SU-DHL-6 (cell line): ENCODE results near the gene AK9.

Source experiments
- H2AFZ ChIP-seq: fragments of 200-600 bp; sonication (generic); 2 replicates; pipeline ENCODE4 v1.6.1; 2014; ENCODE audit warnings: low read depth, mild to moderate bottlenecking, moderate library complexity, mixed read lengths, antibody characterized with exemption, low read length; ENCODE audit not compliant: severe bottlenecking
- H3F3A ChIP-seq: fragments of 200-600 bp; shearing (Covaris generic); 2 replicates; pipeline ENCODE4 v1.6.0; 2016; ENCODE audit warnings: antibody characterized with exemption, mild to moderate bottlenecking; ENCODE audit not compliant: insufficient read depth
- H3K27ac ChIP-seq: fragments of 200-600 bp; sonication (generic); 2 replicates; pipeline ENCODE4 v1.5.1; 2016; ENCODE audit warnings: low read depth, mild to moderate bottlenecking, low read length, moderate library complexity, mixed read lengths
- H3K27me3 ChIP-seq: fragments of 200-600 bp; sonication (generic), shearing (Covaris generic); 2 replicates; pipeline ENCODE4 v1.6.0; 2014; ENCODE audit warnings: mild to moderate bottlenecking, low read length
- H3K36me3 ChIP-seq: fragments of 200-600 bp; sonication (generic); 2 replicates; pipeline ENCODE4 v1.6.1; 2014; ENCODE audit warnings: mild to moderate bottlenecking, low read length, mixed read lengths
- H3K4me2 ChIP-seq: fragments of 300-600, 200-600 bp; shearing (Covaris generic), sonication (generic); 2 replicates; pipeline ENCODE4 v1.6.0; 2014; ENCODE audit warnings: low read length, low read depth, mild to moderate bottlenecking; ENCODE audit not compliant: poor library complexity, severe bottlenecking
- H3K4me3 ChIP-seq: fragments of 200-600 bp; sonication (generic); 2 replicates; pipeline ENCODE4 v1.5.1; 2014; ENCODE audit warnings: antibody characterized with exemption, low read length, mild to moderate bottlenecking, mixed read lengths; ENCODE audit not compliant: insufficient read depth, poor library complexity, severe bottlenecking
- H3K79me2 ChIP-seq: fragments of 200-600 bp; sonication (generic); 2 replicates; pipeline ENCODE4 v1.6.1; 2014; ENCODE audit warnings: mild to moderate bottlenecking, low read length, moderate library complexity; ENCODE audit not compliant: insufficient read depth
- H3K9ac ChIP-seq: fragments of 200-600 bp; sonication (generic); 2 replicates; pipeline ENCODE4 v1.7.0; 2014; ENCODE audit warnings: mild to moderate bottlenecking, low read length
- H3K9me2 ChIP-seq: fragments of 200-600 bp; sonication (generic); replicated peaks from 2 replicates; pipeline ENCODE4 v1.6.1; 2014; ENCODE audit warnings: low read length; ENCODE audit not compliant: insufficient read depth
- H3K9me3 ChIP-seq: fragments of 200-600 bp; sonication (generic); 2 replicates; pipeline ENCODE4 v1.6.1; 2014; ENCODE audit warnings: low read length, mixed read lengths; ENCODE audit not compliant: insufficient read depth
- H4K20me1 ChIP-seq: fragments of 200-600 bp; sonication (generic); 2 replicates; pipeline ENCODE4 v1.6.1; 2014; ENCODE audit warnings: low read depth, mild to moderate bottlenecking, antibody characterized with exemption, low read length, moderate library complexity, mixed read lengths
- EZH2phosphoT487 ChIP-seq: fragments of 200-600 bp; sonication (generic), shearing (Covaris generic); conservative IDR thresholded peaks from 2 replicates; pipeline ENCODE4 v1.6.1; 2018; ENCODE audit warnings: mild to moderate bottlenecking, antibody characterized with exemption, low read length, moderate library complexity, mixed read lengths
- TF ChIP-seq, protein P1 (sequence below): fragments of 200-600 bp; sonication (generic); IDR thresholded peaks from one replicate; pipeline ENCODE4 v1.5.1; 2017; ENCODE audit warnings: antibody characterized with exemption, mild to moderate bottlenecking, low read length, moderate library complexity; ENCODE audit not compliant: insufficient read depth, poor library complexity, severe bottlenecking

The AK9 gene

DNA sequence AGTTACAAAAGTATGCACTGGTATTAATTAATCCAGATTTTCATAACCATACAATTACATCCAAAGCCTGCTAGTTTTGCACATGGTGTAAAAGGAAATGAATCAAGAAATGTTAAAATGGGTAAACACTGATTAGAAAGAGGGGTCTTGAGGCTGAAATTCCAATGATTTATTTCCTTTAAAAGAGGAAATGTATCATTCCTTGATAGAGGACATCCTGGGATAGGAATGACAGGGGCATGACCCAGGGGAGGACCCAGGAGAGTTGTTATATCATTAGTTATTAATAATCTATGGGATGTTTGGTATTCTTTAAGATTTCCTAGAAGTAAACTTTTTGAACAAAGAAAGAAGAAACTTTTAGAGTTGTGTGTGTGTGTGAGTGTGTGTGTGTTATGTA, 18.2 kb downstream of the AK9 start:
- Histone ChIP-seq H3K27ac (no peak overlapping the region), H4K20me1 (no peaks in the 10 kb centered on the region), H3K9ac (no peak overlapping the region), H3K79me2 (no peaks in the 10 kb centered on the region), H3K9me3 (no peaks in the 10 kb centered on the region), H3K9me2 (no peaks in the 10 kb centered on the region), H2AFZ (no peak overlapping the region), H3F3A (no peaks in the 10 kb centered on the region), H3K4me2 (no peak overlapping the region), H3K36me3 (no peaks in the 10 kb centered on the region), H3K4me3 (no peak overlapping the region), H3K27me3 (no peaks in the 10 kb centered on the region)
- no peak for TF ChIP-seq EZH2phosphoT487
- TF ChIP-seq, protein P1, sequence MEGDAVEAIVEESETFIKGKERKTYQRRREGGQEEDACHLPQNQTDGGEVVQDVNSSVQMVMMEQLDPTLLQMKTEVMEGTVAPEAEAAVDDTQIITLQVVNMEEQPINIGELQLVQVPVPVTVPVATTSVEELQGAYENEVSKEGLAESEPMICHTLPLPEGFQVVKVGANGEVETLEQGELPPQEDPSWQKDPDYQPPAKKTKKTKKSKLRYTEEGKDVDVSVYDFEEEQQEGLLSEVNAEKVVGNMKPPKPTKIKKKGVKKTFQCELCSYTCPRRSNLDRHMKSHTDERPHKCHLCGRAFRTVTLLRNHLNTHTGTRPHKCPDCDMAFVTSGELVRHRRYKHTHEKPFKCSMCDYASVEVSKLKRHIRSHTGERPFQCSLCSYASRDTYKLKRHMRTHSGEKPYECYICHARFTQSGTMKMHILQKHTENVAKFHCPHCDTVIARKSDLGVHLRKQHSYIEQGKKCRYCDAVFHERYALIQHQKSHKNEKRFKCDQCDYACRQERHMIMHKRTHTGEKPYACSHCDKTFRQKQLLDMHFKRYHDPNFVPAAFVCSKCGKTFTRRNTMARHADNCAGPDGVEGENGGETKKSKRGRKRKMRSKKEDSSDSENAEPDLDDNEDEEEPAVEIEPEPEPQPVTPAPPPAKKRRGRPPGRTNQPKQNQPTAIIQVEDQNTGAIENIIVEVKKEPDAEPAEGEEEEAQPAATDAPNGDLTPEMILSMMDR: no peak

DNA sequence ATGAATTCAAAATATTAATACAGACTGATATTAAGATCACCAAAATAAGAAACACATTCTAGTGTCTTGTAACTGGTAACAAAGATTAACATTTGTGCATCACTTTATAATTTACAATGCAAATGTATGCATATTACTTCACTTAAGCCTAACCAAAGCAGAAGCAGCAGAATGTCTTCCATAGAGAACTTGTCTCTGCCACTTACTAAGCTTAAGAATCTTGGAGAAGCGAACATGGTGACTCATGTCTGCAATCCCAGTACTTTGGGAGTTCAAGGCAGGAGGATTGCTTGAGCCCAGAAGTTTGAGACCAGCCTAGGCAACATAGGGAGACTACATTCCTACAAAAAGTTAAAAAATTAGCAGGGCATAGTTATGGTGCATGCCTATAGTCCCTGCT, 18.8 kb downstream of the AK9 start:
- no peaks in the 10 kb centered on the region for H3K9me2 ChIP-seq
- TF ChIP-seq, protein P1: no peak
- TF ChIP-seq EZH2phosphoT487: no peak
- no peak overlapping the region for H3K27ac ChIP-seq

DNA sequence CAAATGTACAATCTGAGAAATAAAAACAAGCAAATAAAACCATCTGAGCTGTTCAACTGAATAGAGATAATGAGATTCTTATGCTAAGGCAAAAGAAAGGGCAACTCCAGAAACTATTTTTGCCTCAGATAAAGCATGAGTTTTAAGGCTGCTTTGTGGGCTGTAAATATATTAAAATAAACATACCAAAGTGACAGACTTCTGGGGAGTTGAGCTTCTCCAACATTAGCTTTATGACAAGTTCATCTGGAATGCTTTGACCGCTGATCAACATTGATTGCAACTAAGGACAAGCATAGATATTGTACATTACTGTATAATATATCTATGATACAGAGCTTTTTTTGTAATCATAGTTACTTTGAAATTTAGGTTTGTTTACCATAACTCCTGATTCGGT, 19.3 kb downstream of the AK9 start:
- no peak overlapping the region for H3K9ac ChIP-seq
- no peaks in the 10 kb centered on the region for H3K79me2 ChIP-seq
- H3K27me3 ChIP-seq: no peaks in the 10 kb centered on the region
- TF ChIP-seq, protein P1: no peak
- no peaks in the 10 kb centered on the region for H3K36me3 ChIP-seq
- no peaks in the 10 kb centered on the region for H4K20me1 ChIP-seq
- H3K4me2 ChIP-seq: no peak overlapping the region
- no peak overlapping the region for H2AFZ ChIP-seq
- no peak overlapping the region for H3K27ac ChIP-seq
- no peak overlapping the region for H3K4me3 ChIP-seq
- H3K9me3 ChIP-seq: no peaks in the 10 kb centered on the region
- H3F3A ChIP-seq: no peaks in the 10 kb centered on the region
- H3K9me2 ChIP-seq: no peaks in the 10 kb centered on the region

More for the DNA sequence above, 18.8 kb downstream of the AK9 start:
- Histone ChIP-seq H3K9me3 (no peaks in the 10 kb centered on the region), H3K9ac (no peak overlapping the region), H3K4me2 (no peak overlapping the region), H4K20me1 (no peaks in the 10 kb centered on the region), H3K36me3 (no peaks in the 10 kb centered on the region), H3K4me3 (no peak overlapping the region), H3K27me3 (no peaks in the 10 kb centered on the region), H3K79me2 (no peaks in the 10 kb centered on the region), H2AFZ (no peak overlapping the region), H3F3A (no peaks in the 10 kb centered on the region)

DNA sequence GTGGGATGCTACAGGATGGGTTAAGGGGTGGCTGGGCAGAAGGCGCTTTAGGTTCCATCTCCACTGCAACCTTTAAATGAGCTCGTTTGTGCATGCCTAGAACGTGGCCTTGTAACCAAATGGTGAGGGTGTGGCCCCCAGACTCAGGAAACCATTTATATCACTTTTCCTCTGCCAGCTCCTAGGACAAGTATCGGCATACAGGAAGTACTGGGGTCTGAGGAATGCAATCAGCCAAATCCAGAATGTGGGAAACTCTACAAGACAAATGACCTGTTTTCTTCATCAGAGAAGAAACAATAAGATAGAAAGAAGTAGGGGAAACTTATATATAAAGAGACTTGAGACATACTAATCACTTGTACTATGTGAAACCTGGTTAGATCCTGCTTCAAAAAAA, 21.2 kb downstream of the AK9 start:
- H3K27ac ChIP-seq: no peak overlapping the region
- H3K27me3 ChIP-seq: no peaks in the 10 kb centered on the region
- no peaks in the 10 kb centered on the region for H3K79me2 ChIP-seq
- H3K4me3 ChIP-seq: no peak overlapping the region
- H3K4me2 ChIP-seq: no peak overlapping the region
- H4K20me1 ChIP-seq: no peaks in the 10 kb centered on the region
- TF ChIP-seq EZH2phosphoT487: no peak
- TF ChIP-seq, protein P1: no peak
- H3K9ac ChIP-seq: no peak overlapping the region
- no peaks in the 10 kb centered on the region for H3K9me3 ChIP-seq
- H2AFZ ChIP-seq: no peak overlapping the region
- H3K36me3 ChIP-seq: no peaks in the 10 kb centered on the region
- no peaks in the 10 kb centered on the region for H3F3A ChIP-seq
- H3K9me2 ChIP-seq: no peaks in the 10 kb centered on the region
